H9 (cell line): Measurements from ENCODE around the gene WASHC3. TPM values are rescaled to one million over a fixed set of nuclear protein-coding genes. Genes with fewer than 3 reads are reported as not detected.

ENCODE experiments used
- DNase-seq: peaks from one replicate; pipeline ENCODE4 v3.0.0-alpha.2; 2017
- H2AFZ ChIP-seq: one replicate; pipeline ENCODE4 v1.6.1; 2013; ENCODE audit warnings: mild to moderate bottlenecking, low read length, control low read depth, moderate library complexity
- H2AK5ac ChIP-seq: 2 replicates; pipeline ENCODE4 v1.6.1; 2013; ENCODE audit warnings: low read length, control low read depth, mixed read lengths; ENCODE audit not compliant: insufficient read length
- H2BK120ac ChIP-seq: one replicate; pipeline ENCODE4 v1.6.1; 2013; ENCODE audit warnings: low read depth, mild to moderate bottlenecking, low read length, control low read depth, inconsistent platforms; ENCODE audit not compliant: poor library complexity, severe bottlenecking
- H2BK12ac ChIP-seq: 2 replicates; pipeline ENCODE4 v1.6.1; 2013; ENCODE audit warnings: low read length, control low read depth, mixed read lengths, low read depth; ENCODE audit not compliant: insufficient read length
- H2BK15ac ChIP-seq: 2 replicates; pipeline ENCODE4 v1.6.1; 2013; ENCODE audit warnings: low read depth, low read length, control low read depth
- H2BK20ac ChIP-seq: one replicate; pipeline ENCODE4 v1.6.1; 2013; ENCODE audit warnings: low read depth, mild to moderate bottlenecking, low read length, control low read depth, inconsistent platforms; ENCODE audit not compliant: poor library complexity, severe bottlenecking
- H2BK5ac ChIP-seq: 2 replicates; pipeline ENCODE4 v1.6.1; 2013; ENCODE audit warnings: low read length, control low read depth, mixed read lengths; ENCODE audit not compliant: insufficient read length
- H3K14ac ChIP-seq: 2 replicates; pipeline ENCODE4 v1.6.1; 2013; ENCODE audit warnings: low read length, control low read depth; ENCODE audit not compliant: insufficient read depth
- H3K18ac ChIP-seq: 2 replicates; pipeline ENCODE4 v1.6.1; 2013; ENCODE audit warnings: low read depth, mild to moderate bottlenecking, mixed read lengths, low read length, control low read depth; ENCODE audit not compliant: insufficient read length
- H3K23ac ChIP-seq: 2 replicates; pipeline ENCODE4 v1.6.1; 2013; ENCODE audit warnings: low read length, control low read depth, mixed read lengths, low read depth; ENCODE audit not compliant: insufficient read length
- H3K23me2 ChIP-seq: 2 replicates; pipeline ENCODE4 v1.6.1; 2013; ENCODE audit warnings: low read depth, mild to moderate bottlenecking, mixed read lengths, low read length, control low read depth; ENCODE audit not compliant: insufficient read length, poor library complexity, severe bottlenecking
- H3K27ac ChIP-seq: 2 replicates; pipeline ENCODE4 v1.5.1; 2013; ENCODE audit warnings: low read length, control low read depth, mixed read lengths, low read depth; ENCODE audit not compliant: insufficient read length
- H3K27me3 ChIP-seq: 2 replicates; pipeline ENCODE4 v1.6.1; 2013; ENCODE audit warnings: low read length, control low read depth, inconsistent platforms; ENCODE audit not compliant: insufficient read depth
- H3K4ac ChIP-seq: 2 replicates; pipeline ENCODE4 v1.6.1; 2013; ENCODE audit warnings: low read depth, mild to moderate bottlenecking, control low read depth, inconsistent platforms, low read length, moderate library complexity
- H3K4me1 ChIP-seq: 2 replicates; pipeline ENCODE4 v1.6.1; 2013; ENCODE audit warnings: low read length, control low read depth, inconsistent platforms; ENCODE audit not compliant: insufficient read depth
- H3K4me2 ChIP-seq: 2 replicates; pipeline ENCODE4 v1.6.1; 2013; ENCODE audit warnings: low read length, control low read depth, mixed read lengths; ENCODE audit not compliant: insufficient read length, insufficient read depth
- H3K56ac ChIP-seq: 2 replicates; pipeline ENCODE4 v1.6.1; 2013; ENCODE audit warnings: low read depth, mild to moderate bottlenecking, mixed read lengths, low read length, control low read depth; ENCODE audit not compliant: insufficient read length
- H3K79me1 ChIP-seq: 2 replicates; pipeline ENCODE4 v1.6.1; 2013; ENCODE audit warnings: low read depth, mild to moderate bottlenecking, moderate library complexity, low read length, control low read depth, inconsistent platforms; ENCODE audit not compliant: insufficient read depth, poor library complexity, severe bottlenecking
- H3K79me2 ChIP-seq: 2 replicates; pipeline ENCODE4 v1.6.1; 2013; ENCODE audit warnings: low read length, control low read depth, inconsistent platforms; ENCODE audit not compliant: insufficient read depth
- H3K9ac ChIP-seq: 2 replicates; pipeline ENCODE4 v1.6.1; 2013; ENCODE audit warnings: low read length, control low read depth, mixed read lengths; ENCODE audit not compliant: insufficient read length; ENCODE audit errors: extremely low read depth
- H3K9me3 ChIP-seq: one replicate; pipeline ENCODE4 v1.6.1; 2013; ENCODE audit warnings: low read depth, low read length, inconsistent platforms; ENCODE audit not compliant: control insufficient read depth
- H3T11ph ChIP-seq: one replicate; pipeline ENCODE4 v1.6.1; 2013; ENCODE audit warnings: mild to moderate bottlenecking, low read length, control low read depth, inconsistent platforms
- H4K20me1 ChIP-seq: one replicate; pipeline ENCODE4 v1.6.1; 2013; ENCODE audit not compliant: control insufficient read depth, insufficient read length, insufficient read depth
- H4K5ac ChIP-seq: 2 replicates; pipeline ENCODE4 v1.6.1; 2013; ENCODE audit warnings: low read depth, mild to moderate bottlenecking, mixed read lengths, low read length, control low read depth; ENCODE audit not compliant: insufficient read length
- H4K8ac ChIP-seq: replicated peaks from 2 replicates; pipeline ENCODE4 v1.6.1; 2013; ENCODE audit warnings: low read length, control low read depth, mixed read lengths, low read depth; ENCODE audit not compliant: insufficient read length
- H4K91ac ChIP-seq: 2 replicates; pipeline ENCODE4 v1.6.1; 2013; ENCODE audit warnings: low read depth, mild to moderate bottlenecking, moderate library complexity, mixed read lengths, low read length, control low read depth; ENCODE audit not compliant: insufficient read length
- H3K27ac Mint-ChIP-seq, 3 experiments: 2 replicates in 2 of 3; 3 replicates in 1 of 3; pipeline ENCODE4 v1.8.0; 2020 to 2021; ENCODE audit warnings: mixed read lengths in 3 of 3, mild to moderate bottlenecking in 1 of 3, moderate library complexity in 1 of 3
- H3K27me3 Mint-ChIP-seq: 2 replicates; pipeline ENCODE4 v1.8.0; 2021; ENCODE audit warnings: low read depth, mild to moderate bottlenecking, moderate library complexity, mixed read lengths
- H3K36me3 Mint-ChIP-seq, 3 experiments: 2 replicates in 2 of 3; 3 replicates in 1 of 3; pipeline ENCODE4 v1.8.0; 2020 to 2021; ENCODE audit warnings: low read depth in 3 of 3, mixed read lengths in 3 of 3; ENCODE audit not compliant: insufficient read depth in 1 of 3
- H3K4me1 Mint-ChIP-seq, 2 experiments: 2 replicates each; pipeline ENCODE4 v1.8.0; 2020; ENCODE audit warnings: mixed read lengths in 2 of 2
- H3K4me3 Mint-ChIP-seq, 2 experiments: 2 replicates in 1 of 2; 3 replicates in 1 of 2; pipeline ENCODE4 v1.8.0; 2020 to 2021; ENCODE audit warnings: mild to moderate bottlenecking in 2 of 2, mixed read lengths in 2 of 2, moderate library complexity in 1 of 2
- H3K9me3 Mint-ChIP-seq, 2 experiments: 2 replicates in 1 of 2; 3 replicates in 1 of 2; pipeline ENCODE4 v1.8.0; 2020; ENCODE audit warnings: mild to moderate bottlenecking in 2 of 2, mixed read lengths in 2 of 2, moderate library complexity in 1 of 2
- CTCF ChIP-seq: fragments of 200-600 bp; sonication (generic); conservative IDR thresholded peaks from 3 replicates; pipeline ENCODE4 v1.8.0; 2021; ENCODE audit warnings: antibody characterized with exemption, mild to moderate bottlenecking
- WGBS: extraction: QIAGEN DNeasy Blood & Tissue Kit; methylation state at CpG from one replicate; pipeline ENCODE4 v1.1.7; 2013; ENCODE audit warnings: missing lambda C conversion rate, low lambda C conversion rate, mixed read lengths; ENCODE audit not compliant: insufficient read length; ENCODE audit errors: extremely low coverage; 5-methylcytosine and 5-hydroxymethylcytosine counted together
- total RNA-seq: library from RNA; stranded (reverse); gene quantifications from 2 replicates; pipeline ENCODE4 v1.2.1, GENCODE V29; 2021

The WASHC3 gene
- total RNA-seq, 1 experiment from 2014 or later: 14.1 TPM

GRCh38 chr12:102010265-102010994 is 51.4 kb downstream of the WASHC3 start:
- H3K4me3 Mint-ChIP-seq: no peak overlapping the region

More at GRCh38 chr12:102010265-102010994, 51.4 kb downstream of the WASHC3 start:
- no peak for DNase-seq
- Histone ChIP-seq H2BK120ac (no peak overlapping the region), H3K4me2 (no peak overlapping the region), H4K91ac (no peak overlapping the region), H3T11ph (no peak overlapping the region), H3K23me2 (no peaks in the 10 kb centered on the region), H3K23ac (no peak overlapping the region), H3K56ac (no peak overlapping the region), H2AK5ac (no peak overlapping the region), H3K9me3 (no peaks in the 10 kb centered on the region), H4K8ac (no peak overlapping the region), H3K79me2 (no peaks in the 10 kb centered on the region), H3K18ac (no peak overlapping the region), H3K14ac (no peak overlapping the region), H3K79me1 (no peaks in the 10 kb centered on the region), H4K20me1 (no peaks in the 10 kb centered on the region), H2AFZ (no peak overlapping the region), H2BK20ac (no peak overlapping the region), H3K4me1 (no peaks in the 10 kb centered on the region), H3K9ac (no peak overlapping the region), H2BK15ac (no peak overlapping the region), H4K5ac (no peak overlapping the region), H3K4ac (no peak overlapping the region), H3K27ac (no peak overlapping the region), H2BK5ac (no peak overlapping the region), H2BK12ac (no peak overlapping the region), H3K27me3 (no peaks in the 10 kb centered on the region)
- no peaks in the 10 kb centered on the region for H3K36me3 Mint-ChIP-seq
- no peaks in the 10 kb centered on the region for H3K27me3 Mint-ChIP-seq
- no peak for TF ChIP-seq CTCF
- H3K4me1 Mint-ChIP-seq: 0 out of 4 replicates have a peak, but pooled peaks cover 0 to 2% of the 10 kb centered on the region in 2 experiments
- no peaks in the 10 kb centered on the region for H3K9me3 Mint-ChIP-seq
- no CpG with 5 or more reads among the region's 8 CpGs for WGBS
- H3K27ac Mint-ChIP-seq: no peak overlapping the region
